Astrocyte of the cerebellum (primary cell): ENCODE results near the gene SP140.
"Not testable (repeated sequence)": the region's sequence is repeated elsewhere in the genome, so short reads cannot be mapped to it uniquely, and the experiment has no call there.

ENCODE experiments used
- DNase-seq: peaks from one replicate; pipeline ENCODE4 v3.0.0-alpha.2; 2011; ENCODE audit warnings: low read depth
- H3K4me3 ChIP-seq: 2 replicates; pipeline ENCODE4 v1.5.1; 2011; ENCODE audit warnings: mild to moderate bottlenecking, low read depth, low read length, moderate library complexity
- in situ Hi-C: cut with HindIII; loops from 2 replicates; pipeline ENCODE4 v1.10.0; 2017; ENCODE audit warnings: low sequenced_read_pairs
- TF ChIP-seq, protein P1 (sequence below): IDR thresholded peaks from 2 replicates; pipeline ENCODE4 v1.5.1; 2012; ENCODE audit warnings: low read length, low read depth, moderate library complexity, mild to moderate bottlenecking; ENCODE audit errors: missing control alignments

The SP140 gene

DNA sequence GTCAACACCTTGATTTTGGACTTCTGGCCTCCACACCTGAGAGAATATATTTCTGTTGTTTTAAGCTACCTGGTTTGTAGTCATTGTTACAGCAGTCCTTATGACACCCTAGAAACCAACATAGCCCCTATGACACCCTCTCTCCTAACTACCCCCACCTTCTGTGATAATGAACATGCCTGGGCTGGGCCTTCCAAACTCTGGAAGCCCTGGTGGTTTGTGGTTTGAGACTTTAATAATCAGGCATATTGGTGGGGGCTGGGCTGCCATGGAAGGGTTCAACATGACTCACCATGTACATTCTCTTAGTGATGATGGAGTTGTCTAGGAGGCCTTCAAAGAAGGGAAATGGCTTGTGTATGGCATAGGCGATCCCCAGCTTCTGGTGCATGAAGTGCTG lies 9.0 kb upstream of the SP140 start:
- TF ChIP-seq, protein P1, sequence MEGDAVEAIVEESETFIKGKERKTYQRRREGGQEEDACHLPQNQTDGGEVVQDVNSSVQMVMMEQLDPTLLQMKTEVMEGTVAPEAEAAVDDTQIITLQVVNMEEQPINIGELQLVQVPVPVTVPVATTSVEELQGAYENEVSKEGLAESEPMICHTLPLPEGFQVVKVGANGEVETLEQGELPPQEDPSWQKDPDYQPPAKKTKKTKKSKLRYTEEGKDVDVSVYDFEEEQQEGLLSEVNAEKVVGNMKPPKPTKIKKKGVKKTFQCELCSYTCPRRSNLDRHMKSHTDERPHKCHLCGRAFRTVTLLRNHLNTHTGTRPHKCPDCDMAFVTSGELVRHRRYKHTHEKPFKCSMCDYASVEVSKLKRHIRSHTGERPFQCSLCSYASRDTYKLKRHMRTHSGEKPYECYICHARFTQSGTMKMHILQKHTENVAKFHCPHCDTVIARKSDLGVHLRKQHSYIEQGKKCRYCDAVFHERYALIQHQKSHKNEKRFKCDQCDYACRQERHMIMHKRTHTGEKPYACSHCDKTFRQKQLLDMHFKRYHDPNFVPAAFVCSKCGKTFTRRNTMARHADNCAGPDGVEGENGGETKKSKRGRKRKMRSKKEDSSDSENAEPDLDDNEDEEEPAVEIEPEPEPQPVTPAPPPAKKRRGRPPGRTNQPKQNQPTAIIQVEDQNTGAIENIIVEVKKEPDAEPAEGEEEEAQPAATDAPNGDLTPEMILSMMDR = no peak
- in situ Hi-C loops = no loop called here
- H3K4me3 ChIP-seq = no peak overlapping the region
- DNase-seq = no peak

DNA sequence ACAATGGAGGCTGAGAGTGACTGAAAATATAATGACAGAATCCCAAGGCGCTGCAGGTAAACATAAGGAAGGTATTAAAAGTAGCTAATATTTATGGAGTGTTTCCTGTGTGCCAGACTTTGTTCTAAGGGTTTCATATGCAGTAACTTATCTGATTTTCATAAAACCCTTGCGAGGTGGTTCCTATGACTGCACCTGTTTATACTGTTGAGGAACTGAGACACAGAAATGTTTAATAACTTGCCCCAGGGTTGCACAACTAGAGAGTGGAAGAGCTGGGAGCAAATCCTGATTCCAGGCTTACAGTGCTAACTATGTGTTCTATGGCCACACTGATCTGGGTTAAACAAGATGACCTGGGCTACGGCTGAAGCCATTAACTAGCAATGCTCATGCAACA lies 8.1 kb upstream of the SP140 start:
- in situ Hi-C loops = no loop called here
- no peak for DNase-seq
- TF ChIP-seq, protein P1 = no peak
- no peak overlapping the region for H3K4me3 ChIP-seq

DNA sequence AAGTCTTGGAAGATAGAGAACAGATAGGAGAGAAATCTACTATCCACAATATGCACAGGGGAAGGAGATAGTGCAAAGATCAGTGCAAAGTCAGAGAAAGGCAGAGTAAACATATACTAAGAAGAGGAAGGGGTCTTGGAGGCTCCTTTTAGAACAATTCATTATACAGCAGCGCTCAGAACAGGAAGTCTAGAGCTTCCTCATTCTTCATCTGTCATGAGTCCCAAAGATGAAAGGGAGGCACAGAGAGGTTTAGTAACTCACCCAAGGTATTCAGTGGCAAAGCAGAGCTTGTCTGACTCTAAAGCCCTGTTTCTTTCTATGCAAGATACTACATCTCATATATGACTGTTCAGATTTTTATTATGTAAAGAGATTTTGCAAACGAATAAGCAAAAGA lies 7.1 kb upstream of the SP140 start:
- no peak overlapping the region for H3K4me3 ChIP-seq
- DNase-seq = no peak
- TF ChIP-seq, protein P1 = no peak
- in situ Hi-C loops = no loop called here

DNA sequence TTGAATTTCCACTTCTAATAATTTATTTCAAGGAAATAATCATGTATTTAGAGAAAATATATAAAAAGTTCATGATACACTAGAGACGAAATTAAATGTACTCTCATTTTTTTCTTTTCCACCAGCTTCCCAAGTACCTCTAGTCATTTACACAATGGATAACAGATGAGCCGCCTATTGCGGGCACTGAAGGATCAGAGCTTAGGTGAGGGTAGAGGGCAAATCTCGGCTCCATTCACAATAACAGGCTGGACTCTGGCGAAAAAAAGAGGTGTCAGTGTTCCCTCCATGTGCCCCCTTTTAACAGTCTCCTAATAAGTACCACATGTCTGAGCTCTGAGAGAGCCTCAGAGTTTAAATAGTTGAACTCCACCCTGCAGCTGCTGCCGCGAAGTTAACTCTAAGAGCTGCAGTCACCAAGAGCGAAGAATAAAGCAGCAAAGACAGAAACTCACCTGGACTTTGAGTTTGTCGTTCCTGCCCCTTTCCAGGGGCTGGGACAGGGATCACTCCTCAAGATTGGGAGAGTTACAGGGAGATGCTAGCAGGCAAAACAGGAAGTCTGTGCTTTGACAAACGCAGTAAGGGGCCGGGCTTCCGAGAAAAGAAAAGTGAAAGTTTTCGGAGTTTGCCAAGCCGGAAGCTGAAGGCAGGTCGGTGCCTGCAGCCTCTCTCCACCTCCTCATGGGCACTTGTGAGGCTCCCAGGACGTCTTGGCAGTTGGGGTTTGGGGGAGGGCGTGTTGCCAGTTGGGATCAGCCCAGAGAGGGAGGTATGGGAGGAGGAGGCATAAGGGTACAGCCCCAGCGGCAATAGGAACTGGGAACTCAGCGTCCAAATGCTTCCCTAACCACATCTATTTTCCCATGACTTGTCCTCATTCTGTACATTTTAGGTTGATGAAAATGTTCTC lies 5.9 kb upstream of the SP140 start, which contains the start of gene SP110:
Gene SP110 (minus strand): TSS at position 566 of the 913 bp plus-strand sequence. CDS start 3,057 bp downstream, outside the sequence.
- in situ Hi-C loops = no loop called here
- peak; percentile 68 for DNase-seq
- H3K4me3 ChIP-seq = peak within 1 kb of the TSS; percentile 65
- TF ChIP-seq, protein P1 = no peak

DNA sequence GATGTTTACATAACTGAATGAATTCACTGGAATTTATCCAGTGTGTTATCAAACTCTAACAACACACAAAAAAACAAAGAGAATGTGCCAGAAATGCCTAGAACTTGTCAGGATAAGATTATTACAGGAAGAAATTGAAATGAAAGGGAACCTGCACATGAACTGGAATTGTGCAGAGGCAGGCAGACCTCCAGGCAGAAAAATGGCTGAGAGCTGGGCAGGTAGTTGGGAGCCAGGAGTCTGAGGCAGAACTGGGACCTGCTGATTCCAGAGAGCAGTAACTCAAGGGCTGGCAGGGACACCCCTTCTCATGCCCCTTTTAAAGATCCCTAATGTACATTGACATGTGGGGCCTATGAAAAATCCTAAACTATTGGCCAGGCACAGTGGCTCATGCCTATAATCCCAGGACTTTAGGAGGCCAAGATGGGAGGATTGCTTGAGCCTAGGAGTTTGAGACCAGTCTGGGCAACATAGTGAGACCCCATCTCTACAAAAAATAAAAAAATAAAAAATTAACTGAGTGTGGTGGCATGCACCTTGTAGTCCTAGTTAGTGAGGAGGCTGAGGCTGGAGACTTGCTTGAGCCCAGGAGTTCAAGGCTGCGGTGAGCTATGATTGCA lies 5.1 kb upstream of the SP140 start:
- peak overlapping the region; percentile 65 for H3K4me3 ChIP-seq
- TF ChIP-seq, protein P1 = no peak
- DNase-seq = no peak
- in situ Hi-C loops = no loop called here

DNA sequence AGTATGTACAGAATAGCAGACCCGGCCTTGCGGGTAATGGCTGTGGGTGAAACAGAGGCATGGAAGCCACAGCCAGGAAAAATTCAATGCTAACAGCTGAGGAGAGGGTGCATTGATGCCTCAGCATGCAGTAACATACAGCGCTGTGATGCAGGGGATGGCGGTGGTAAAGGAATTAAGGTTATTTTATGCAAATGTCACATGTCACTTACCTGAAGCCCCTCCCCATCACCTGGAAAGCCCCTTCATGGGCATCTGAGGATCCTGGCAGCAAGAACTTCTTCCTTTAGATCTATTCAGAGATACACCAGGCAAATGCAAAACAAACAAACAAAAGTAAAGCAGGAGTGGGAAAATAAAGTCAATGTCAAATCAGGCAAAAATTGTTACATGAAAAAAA lies 4.0 kb upstream of the SP140 start:
- no peak for DNase-seq
- in situ Hi-C loops = no loop called here
- H3K4me3 ChIP-seq = no peak overlapping the region
- TF ChIP-seq, protein P1 = no peak

DNA sequence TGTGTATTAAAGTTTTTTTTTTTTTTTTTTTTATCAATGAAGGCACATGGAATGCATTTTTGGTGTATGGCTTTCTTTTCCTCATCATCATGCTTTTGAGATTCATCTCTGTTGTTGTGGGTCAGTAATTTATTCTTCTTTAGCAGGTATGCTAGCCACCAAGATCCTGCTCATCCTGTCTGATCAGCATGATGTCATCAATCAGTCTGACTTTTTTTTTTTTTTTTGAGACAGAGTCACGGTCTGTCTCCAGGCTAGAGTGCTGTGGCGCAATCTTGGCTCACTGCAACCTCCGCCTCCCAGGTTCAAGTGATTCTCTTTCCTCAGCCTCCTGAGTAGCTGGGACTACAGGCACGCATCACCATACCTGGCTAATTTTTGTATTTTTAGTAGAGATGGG lies 2.7 kb upstream of the SP140 start:
- in situ Hi-C loops, H3K4me3 ChIP-seq, DNase-seq: not testable (repeated sequence)
